ENCODE measurements around the gene DPT. TPM values are rescaled to one million over a fixed set of nuclear protein-coding genes. Genes with fewer than 3 reads are reported as not detected.

DPT gene
- total and polyA plus RNA-seq, 10 of the 15 experiments (the other 5 are each of a cell fraction or from before 2014, with no cell fraction given) = 0.05 to 0.10 TPM; not detected in 8

- TF ChIP-seq ZNF592 (IDR thresholded peaks at IDR 0.05) (no peak), BRCA1 (IDR thresholded peaks at IDR 0.05; ENCODE audit: low read depth, low read length) (no peak), KLF5 (IDR thresholded peaks at IDR 0.05; ENCODE audit: partially characterized antibody) (no peak), NRF1 (conservative IDR thresholded peaks at IDR 0.05; ENCODE audit: low read depth, low read length) (no peak), EED (IDR thresholded peaks at IDR 0.05; ENCODE audit: low read depth) (no peak)
Observed at GRCh38 chr1:168728473-168729404, at the start of gene DPT (continued).

GRCh38 chr1:168775366-168775765 lies 46.4 kb upstream of the DPT start:
- Histone ChIP-seq H3K27me3 (replicated peaks in 1 of 2; ENCODE audit: control insufficient read depth in 2 of 2, insufficient read depth in 2 of 2, low read length in 1 of 2) (peaks cover 0 to 1% of the 10 kb centered on the region in 2 experiments; a peak in 1 of 4 replicates), H4K20me1 (ENCODE audit: control insufficient read depth, insufficient read depth) (no peaks in the 10 kb centered on the region), H3K9me3 (replicated peaks; ENCODE audit: control insufficient read depth, insufficient read depth, low read length) (no peaks in the 10 kb centered on the region), H3K4me3 (no peak overlapping the region), H3K36me3 (ENCODE audit: control insufficient read depth in 2 of 2, insufficient read depth in 2 of 2, low read length in 1 of 2) (no peaks in the 10 kb centered on the region), H3K27ac (ENCODE audit: control insufficient read depth, insufficient read depth) (no peak overlapping the region), H2AFZ (ENCODE audit: control insufficient read depth, low read depth, low read length) (no peak overlapping the region), H3K4me2 (ENCODE audit: control insufficient read depth, insufficient read depth) (no peak overlapping the region), H3K9ac (ENCODE audit: control insufficient read depth, insufficient read depth, low read length) (no peak overlapping the region), H3K79me2 (ENCODE audit: control insufficient read depth, insufficient read depth, low read length) (no peaks in the 10 kb centered on the region), H3K4me1 (ENCODE audit: control insufficient read depth, insufficient read depth, low read length) (no peaks in the 10 kb centered on the region)
- ATAC-seq (no peak), DNase-seq (ENCODE audit: low read depth, low spot score) (no peak), FAIRE-seq (no peak)
- intact Hi-C loops (cut with micrococcal nuclease; ENCODE audit: unreplicated experiment) (no loop called here), in situ Hi-C loops (cut with MboI) (no loop called here)
- ChIA-PET RAD21 (ENCODE audit: unreplicated experiment) (interaction anchor here (1.5 kb wide), 1 partner anchor 171 kb away, joined by 3 read pairs; no protein-coding TSS in a partner anchor), POLR2A (no interaction called here), SMC1A (ENCODE audit: uncharacterized antibody, unreplicated experiment) (interaction anchor here (0.8 to 2.4 kb wide), 8 partner anchors 8 to 402 kb away, joined by 3 to 12 read pairs (median 4); no protein-coding TSS in a partner anchor), CTCF (interaction anchor here (1.0 to 1.8 kb wide), 2 partner anchors 8 to 9 kb away, joined by 3 to 10 read pairs; no protein-coding TSS in a partner anchor)
- 44% methylated on average over 3 of the region's 3 CpGs for whole genome bisulfite sequencing (ENCODE audit: insufficient coverage, insufficient replicate concordance, low lambda C conversion rate, missing lambda C conversion rate)
- no TSS peak for BruUV-seq (replicated peaks)
- TF ChIP-seq CEBPZ (IDR thresholded peaks at IDR 0.05; ENCODE audit: low read depth, low read length) (no peak), NR2C1 (IDR thresholded peaks at IDR 0.05) (no peak), FOXK2 (IDR thresholded peaks at IDR 0.05) (no peak), ZNF592 (IDR thresholded peaks at IDR 0.05) (no peak), SP1 (IDR thresholded peaks at IDR 0.05; ENCODE audit: low read depth, low read length) (no peak)
